ENCODE results near the gene ERBB3. TPM values are rescaled to one million over a fixed set of nuclear protein-coding genes. Genes with fewer than 3 reads are reported as not detected.

ERBB3 gene
- polyA plus RNA-seq, 1 of the 3 experiments (the other 2 are of a cell fraction) = 1.4 TPM

DNA sequence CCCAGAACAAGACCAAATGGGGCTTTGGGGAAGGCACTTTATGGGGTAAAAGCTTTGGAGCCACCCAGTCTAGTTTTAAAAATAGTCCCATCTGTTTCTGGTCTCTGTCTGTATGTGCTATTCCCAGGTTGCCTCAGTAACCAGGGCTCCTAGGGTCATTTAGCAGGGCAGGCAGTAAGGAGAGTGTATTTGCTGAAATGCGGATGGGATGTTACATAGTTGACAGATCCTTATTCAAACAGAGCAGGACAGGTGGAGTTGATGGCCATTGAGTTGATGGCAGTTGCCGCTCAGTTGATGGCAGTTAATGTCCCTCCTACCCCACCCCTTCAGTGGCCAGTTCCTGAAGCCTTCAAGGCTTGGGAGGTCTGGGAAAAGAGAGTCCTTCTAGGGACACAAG, 42.7 kb downstream of the ERBB3 start:
- H3K79me2 ChIP-seq (ENCODE audit: insufficient read depth) = peaks cover 53% of the 10 kb centered on the region
- no peaks in the 10 kb centered on the region for H3K27me3 ChIP-seq (ENCODE audit: insufficient read depth)
- no peak for DNase-seq
- POLR2A ChIA-PET = interaction anchor here (0.6 kb wide), 1 partner anchor 38 kb away, joined by 3 read pairs; no protein-coding TSS in a partner anchor
- no peak overlapping the region for H2AFZ ChIP-seq (ENCODE audit: low read depth)
- CTCF ChIA-PET = interaction anchor here (0.6 to 16.0 kb wide), 4 partner anchors 40 to 127 kb away, joined by 3 to 272 read pairs (median 3); partner anchors contain the start of gene SMARCC2
- peaks cover 9 to 19% of the 10 kb centered on the region in 2 experiments for H3K36me3 ChIP-seq (replicated peaks in 1 of 2; ENCODE audit: control insufficient read depth in 1 of 2, insufficient read depth in 2 of 2, low read length in 1 of 2)
- no peaks in the 10 kb centered on the region for H3K9me3 ChIP-seq
- peaks cover 25 to 31% of the 10 kb centered on the region in 2 experiments for H3K4me1 ChIP-seq (ENCODE audit: control insufficient read depth in 1 of 2, insufficient read depth in 2 of 2, low read depth in 1 of 2, low read length in 1 of 2)
- H3K4me3 ChIP-seq (ENCODE audit: low read depth in 2 of 2, low read length in 1 of 2) = no peak overlapping the region
- H3K27ac ChIP-seq (ENCODE audit: low read depth in 2 of 2, low read length in 1 of 2) = no peak overlapping the region
- H3K9me2 ChIP-seq = no peaks in the 10 kb centered on the region
- H3K9ac ChIP-seq = no peak overlapping the region
- no peak overlapping the region for H3K4me2 ChIP-seq
- peaks cover 45% of the 10 kb centered on the region for H3F3A ChIP-seq (replicated peaks; ENCODE audit: insufficient read depth)
- TF ChIP-seq, protein P1, sequence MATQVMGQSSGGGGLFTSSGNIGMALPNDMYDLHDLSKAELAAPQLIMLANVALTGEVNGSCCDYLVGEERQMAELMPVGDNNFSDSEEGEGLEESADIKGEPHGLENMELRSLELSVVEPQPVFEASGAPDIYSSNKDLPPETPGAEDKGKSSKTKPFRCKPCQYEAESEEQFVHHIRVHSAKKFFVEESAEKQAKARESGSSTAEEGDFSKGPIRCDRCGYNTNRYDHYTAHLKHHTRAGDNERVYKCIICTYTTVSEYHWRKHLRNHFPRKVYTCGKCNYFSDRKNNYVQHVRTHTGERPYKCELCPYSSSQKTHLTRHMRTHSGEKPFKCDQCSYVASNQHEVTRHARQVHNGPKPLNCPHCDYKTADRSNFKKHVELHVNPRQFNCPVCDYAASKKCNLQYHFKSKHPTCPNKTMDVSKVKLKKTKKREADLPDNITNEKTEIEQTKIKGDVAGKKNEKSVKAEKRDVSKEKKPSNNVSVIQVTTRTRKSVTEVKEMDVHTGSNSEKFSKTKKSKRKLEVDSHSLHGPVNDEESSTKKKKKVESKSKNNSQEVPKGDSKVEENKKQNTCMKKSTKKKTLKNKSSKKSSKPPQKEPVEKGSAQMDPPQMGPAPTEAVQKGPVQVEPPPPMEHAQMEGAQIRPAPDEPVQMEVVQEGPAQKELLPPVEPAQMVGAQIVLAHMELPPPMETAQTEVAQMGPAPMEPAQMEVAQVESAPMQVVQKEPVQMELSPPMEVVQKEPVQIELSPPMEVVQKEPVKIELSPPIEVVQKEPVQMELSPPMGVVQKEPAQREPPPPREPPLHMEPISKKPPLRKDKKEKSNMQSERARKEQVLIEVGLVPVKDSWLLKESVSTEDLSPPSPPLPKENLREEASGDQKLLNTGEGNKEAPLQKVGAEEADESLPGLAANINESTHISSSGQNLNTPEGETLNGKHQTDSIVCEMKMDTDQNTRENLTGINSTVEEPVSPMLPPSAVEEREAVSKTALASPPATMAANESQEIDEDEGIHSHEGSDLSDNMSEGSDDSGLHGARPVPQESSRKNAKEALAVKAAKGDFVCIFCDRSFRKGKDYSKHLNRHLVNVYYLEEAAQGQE (IDR thresholded peaks at IDR 0.05; ENCODE audit: low read depth, low read length) = no peak
- TF ChIP-seq MXI1 (IDR thresholded peaks at IDR 0.05; ENCODE audit: low read depth, low read length) = no peak
- no peak for TF ChIP-seq GATA2 (CRISPR knock-in tag; IDR thresholded peaks at IDR 0.05)
- no peak for TF ChIP-seq RAD21 (IDR thresholded peaks at IDR 0.05; ENCODE audit: low read length)
- TF ChIP-seq FOXM1 (IDR thresholded peaks at IDR 0.05; ENCODE audit: low read depth) = no peak
- H4K20me1 ChIP-seq (ENCODE audit: insufficient read depth) = peaks cover 2% of the 10 kb centered on the region; the same call in 1 of the 2 replicates
- WGBS (ENCODE audit: low lambda C conversion rate) = 95% methylated on average over 2 of the region's 2 CpGs

DNA sequence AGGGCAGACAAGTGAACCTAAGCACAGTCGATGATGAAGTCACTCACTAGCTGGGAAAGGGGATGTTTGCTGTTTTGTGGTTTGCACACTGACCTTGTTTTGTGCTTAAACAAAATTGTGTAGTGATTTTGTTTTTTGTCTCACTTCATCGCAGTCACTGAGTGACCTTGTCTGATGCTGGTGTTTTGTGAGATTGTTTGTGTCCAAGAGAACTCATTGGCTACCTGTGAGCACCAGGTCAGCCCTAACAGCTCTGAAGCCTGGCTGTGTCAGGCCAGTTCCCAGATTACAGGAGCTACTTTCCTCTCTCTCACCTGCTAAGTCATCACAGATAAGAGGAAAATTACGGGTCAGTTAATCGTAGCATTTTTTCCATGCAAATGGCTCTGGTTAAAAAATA, 44.2 kb downstream of the ERBB3 start:
- 97% methylated on average over 4 of the region's 4 CpGs for WGBS (ENCODE audit: low lambda C conversion rate)
- TF ChIP-seq RAD21 (IDR thresholded peaks at IDR 0.05; ENCODE audit: low read length) (no peak), YY1 (IDR thresholded peaks at IDR 0.05; ENCODE audit: low read depth) (no peak), RFX5 (IDR thresholded peaks at IDR 0.05; ENCODE audit: low read length) (no peak), RXRA (IDR thresholded peaks at IDR 0.05; ENCODE audit: borderline replicate concordance, low read depth) (no peak), SIN3A (IDR thresholded peaks at IDR 0.05; ENCODE audit: borderline replicate concordance, low read depth, low read length) (no peak), JUND (IDR thresholded peaks at IDR 0.05) (no peak), CHD2 (IDR thresholded peaks at IDR 0.05; ENCODE audit: low read length, partially characterized antibody) (no peak), GATA2 (CRISPR knock-in tag; IDR thresholded peaks at IDR 0.05) (no peak), GABPA (IDR thresholded peaks at IDR 0.05; ENCODE audit: low read depth) (no peak), RCOR1 (IDR thresholded peaks at IDR 0.05; ENCODE audit: low read length) (no peak)
- TF ChIP-seq, protein P2, sequence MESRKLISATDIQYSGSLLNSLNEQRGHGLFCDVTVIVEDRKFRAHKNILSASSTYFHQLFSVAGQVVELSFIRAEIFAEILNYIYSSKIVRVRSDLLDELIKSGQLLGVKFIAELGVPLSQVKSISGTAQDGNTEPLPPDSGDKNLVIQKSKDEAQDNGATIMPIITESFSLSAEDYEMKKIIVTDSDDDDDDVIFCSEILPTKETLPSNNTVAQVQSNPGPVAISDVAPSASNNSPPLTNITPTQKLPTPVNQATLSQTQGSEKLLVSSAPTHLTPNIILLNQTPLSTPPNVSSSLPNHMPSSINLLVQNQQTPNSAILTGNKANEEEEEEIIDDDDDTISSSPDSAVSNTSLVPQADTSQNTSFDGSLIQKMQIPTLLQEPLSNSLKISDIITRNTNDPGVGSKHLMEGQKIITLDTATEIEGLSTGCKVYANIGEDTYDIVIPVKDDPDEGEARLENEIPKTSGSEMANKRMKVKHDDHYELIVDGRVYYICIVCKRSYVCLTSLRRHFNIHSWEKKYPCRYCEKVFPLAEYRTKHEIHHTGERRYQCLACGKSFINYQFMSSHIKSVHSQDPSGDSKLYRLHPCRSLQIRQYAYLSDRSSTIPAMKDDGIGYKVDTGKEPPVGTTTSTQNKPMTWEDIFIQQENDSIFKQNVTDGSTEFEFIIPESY (IDR thresholded peaks at IDR 0.05; ENCODE audit: borderline replicate concordance, low read depth) = no peak
- TF ChIP-seq, protein P3, sequence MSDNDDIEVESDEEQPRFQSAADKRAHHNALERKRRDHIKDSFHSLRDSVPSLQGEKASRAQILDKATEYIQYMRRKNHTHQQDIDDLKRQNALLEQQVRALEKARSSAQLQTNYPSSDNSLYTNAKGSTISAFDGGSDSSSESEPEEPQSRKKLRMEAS (IDR thresholded peaks at IDR 0.05; ENCODE audit: low read depth) = no peak
- TF ChIP-seq, protein P4, sequence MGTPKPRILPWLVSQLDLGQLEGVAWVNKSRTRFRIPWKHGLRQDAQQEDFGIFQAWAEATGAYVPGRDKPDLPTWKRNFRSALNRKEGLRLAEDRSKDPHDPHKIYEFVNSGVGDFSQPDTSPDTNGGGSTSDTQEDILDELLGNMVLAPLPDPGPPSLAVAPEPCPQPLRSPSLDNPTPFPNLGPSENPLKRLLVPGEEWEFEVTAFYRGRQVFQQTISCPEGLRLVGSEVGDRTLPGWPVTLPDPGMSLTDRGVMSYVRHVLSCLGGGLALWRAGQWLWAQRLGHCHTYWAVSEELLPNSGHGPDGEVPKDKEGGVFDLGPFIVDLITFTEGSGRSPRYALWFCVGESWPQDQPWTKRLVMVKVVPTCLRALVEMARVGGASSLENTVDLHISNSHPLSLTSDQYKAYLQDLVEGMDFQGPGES (IDR thresholded peaks at IDR 0.05; ENCODE audit: low read depth, low read length) = no peak
- TF ChIP-seq, protein P5, sequence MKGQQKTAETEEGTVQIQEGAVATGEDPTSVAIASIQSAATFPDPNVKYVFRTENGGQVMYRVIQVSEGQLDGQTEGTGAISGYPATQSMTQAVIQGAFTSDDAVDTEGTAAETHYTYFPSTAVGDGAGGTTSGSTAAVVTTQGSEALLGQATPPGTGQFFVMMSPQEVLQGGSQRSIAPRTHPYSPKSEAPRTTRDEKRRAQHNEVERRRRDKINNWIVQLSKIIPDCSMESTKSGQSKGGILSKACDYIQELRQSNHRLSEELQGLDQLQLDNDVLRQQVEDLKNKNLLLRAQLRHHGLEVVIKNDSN (IDR thresholded peaks at IDR 0.05; ENCODE audit: borderline replicate concordance, low read depth) = no peak
- TF ChIP-seq, protein P6, sequence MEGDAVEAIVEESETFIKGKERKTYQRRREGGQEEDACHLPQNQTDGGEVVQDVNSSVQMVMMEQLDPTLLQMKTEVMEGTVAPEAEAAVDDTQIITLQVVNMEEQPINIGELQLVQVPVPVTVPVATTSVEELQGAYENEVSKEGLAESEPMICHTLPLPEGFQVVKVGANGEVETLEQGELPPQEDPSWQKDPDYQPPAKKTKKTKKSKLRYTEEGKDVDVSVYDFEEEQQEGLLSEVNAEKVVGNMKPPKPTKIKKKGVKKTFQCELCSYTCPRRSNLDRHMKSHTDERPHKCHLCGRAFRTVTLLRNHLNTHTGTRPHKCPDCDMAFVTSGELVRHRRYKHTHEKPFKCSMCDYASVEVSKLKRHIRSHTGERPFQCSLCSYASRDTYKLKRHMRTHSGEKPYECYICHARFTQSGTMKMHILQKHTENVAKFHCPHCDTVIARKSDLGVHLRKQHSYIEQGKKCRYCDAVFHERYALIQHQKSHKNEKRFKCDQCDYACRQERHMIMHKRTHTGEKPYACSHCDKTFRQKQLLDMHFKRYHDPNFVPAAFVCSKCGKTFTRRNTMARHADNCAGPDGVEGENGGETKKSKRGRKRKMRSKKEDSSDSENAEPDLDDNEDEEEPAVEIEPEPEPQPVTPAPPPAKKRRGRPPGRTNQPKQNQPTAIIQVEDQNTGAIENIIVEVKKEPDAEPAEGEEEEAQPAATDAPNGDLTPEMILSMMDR (IDR thresholded peaks at IDR 0.05) = no peak
- no peak overlapping the region for H3K27ac ChIP-seq (ENCODE audit: low read depth in 2 of 2, low read length in 1 of 2)
- H3F3A ChIP-seq (replicated peaks; ENCODE audit: insufficient read depth) = peaks cover 37% of the 10 kb centered on the region
- no peak overlapping the region for H2AFZ ChIP-seq (ENCODE audit: low read depth)
- no peaks in the 10 kb centered on the region for H3K9me3 ChIP-seq
- H3K4me2 ChIP-seq = no peak overlapping the region
- CTCF ChIA-PET = interaction anchor here (0.9 to 16.0 kb wide), 6 partner anchors 28 to 134 kb away, joined by 3 to 272 read pairs (median 10); partner anchors contain the start of genes ANKRD52, MYL6B, RNF41 and SMARCC2
- H3K9me2 ChIP-seq = no peaks in the 10 kb centered on the region
- no peak overlapping the region for H3K4me3 ChIP-seq (ENCODE audit: low read depth in 2 of 2, low read length in 1 of 2)
- H3K9ac ChIP-seq = no peak overlapping the region
- no peak for DNase-seq
- H3K36me3 ChIP-seq (replicated peaks in 1 of 2; ENCODE audit: control insufficient read depth in 1 of 2, insufficient read depth in 2 of 2, low read length in 1 of 2) = peaks cover 9 to 18% of the 10 kb centered on the region in 2 experiments
- peaks cover 22 to 24% of the 10 kb centered on the region in 2 experiments for H3K4me1 ChIP-seq (ENCODE audit: control insufficient read depth in 1 of 2, insufficient read depth in 2 of 2, low read depth in 1 of 2, low read length in 1 of 2)
- no peaks in the 10 kb centered on the region for H4K20me1 ChIP-seq (ENCODE audit: insufficient read depth)
- POLR2A ChIA-PET = no interaction called here
- H3K27me3 ChIP-seq (ENCODE audit: insufficient read depth) = no peaks in the 10 kb centered on the region
- H3K79me2 ChIP-seq (ENCODE audit: insufficient read depth) = peaks cover 54% of the 10 kb centered on the region

Data from SK-N-SH (cell line).